ENCODE results near the gene TIGD1.

The TIGD1 gene

GRCh38 chr2:232520489-232520888 lies 29.9 kb downstream of the TIGD1 start:
- H3K9ac ChIP-seq (ENCODE audit: low read length): no peak overlapping the region
- TF ChIP-seq EZH2phosphoT487 (IDR thresholded peaks at IDR 0.05; ENCODE audit: low read depth) (no peak), CTCF (IDR thresholded peaks at IDR 0.05; ENCODE audit: low read depth, low read length) (no peak)
- H3K4me3 ChIP-seq (ENCODE audit: low read length): no peak overlapping the region
- no peaks in the 10 kb centered on the region for H3K27me3 ChIP-seq (ENCODE audit: low read depth, low read length)
- H3K4me2 ChIP-seq (ENCODE audit: low read length): no peak overlapping the region
- no peak overlapping the region for H2AFZ ChIP-seq (ENCODE audit: low read depth, low read length)
- H3K79me2 ChIP-seq (ENCODE audit: low read length): no peaks in the 10 kb centered on the region
- H3K27ac ChIP-seq (ENCODE audit: low read length): no peak overlapping the region
- no peaks in the 10 kb centered on the region for H3K36me3 ChIP-seq (replicated peaks; ENCODE audit: low read depth, low read length)
- H3K9me3 ChIP-seq (ENCODE audit: insufficient read depth, low read length): no peaks in the 10 kb centered on the region
- H3K4me1 ChIP-seq (ENCODE audit: low read length): no peaks in the 10 kb centered on the region
- no peaks in the 10 kb centered on the region for H4K20me1 ChIP-seq (ENCODE audit: insufficient read depth, low read length)

- Histone ChIP-seq H3K4me2 (ENCODE audit: low read length) (no peak within 1 kb of the TSS), H3K4me1 (ENCODE audit: low read length) (no peaks in the 10 kb centered on the region), H3K27me3 (ENCODE audit: low read depth, low read length) (no peaks in the 10 kb centered on the region), H2AFZ (ENCODE audit: low read depth, low read length) (no peak within 1 kb of the TSS), H3K9ac (ENCODE audit: low read length) (no peak within 1 kb of the TSS), H3K9me3 (ENCODE audit: insufficient read depth, low read length) (no peaks in the 10 kb centered on the region), H3K79me2 (ENCODE audit: low read length) (no peaks in the 10 kb centered on the region), H3K4me3 (ENCODE audit: low read length) (no peak within 1 kb of the TSS), H4K20me1 (ENCODE audit: insufficient read depth, low read length) (no peaks in the 10 kb centered on the region), H3K27ac (ENCODE audit: low read length) (no peak within 1 kb of the TSS), H3K36me3 (replicated peaks; ENCODE audit: low read depth, low read length) (no peaks in the 10 kb centered on the region)
- no peak for TF ChIP-seq EZH2phosphoT487 (IDR thresholded peaks at IDR 0.05; ENCODE audit: low read depth)
- no peak for TF ChIP-seq CTCF (IDR thresholded peaks at IDR 0.05; ENCODE audit: low read depth, low read length)
Measured at GRCh38 chr2:232519581-232520438, 30.5 kb downstream of the TIGD1 start, which contains the start of gene PRSS56. Gene PRSS56, plus strand, starts transcription at chr2:232520388. Its CDS starts 211 bp downstream, at chr2:232520599.

- H3K9me3 ChIP-seq (ENCODE audit: insufficient read depth, low read length): no peaks in the 10 kb centered on the region
- H4K20me1 ChIP-seq (ENCODE audit: insufficient read depth, low read length): no peaks in the 10 kb centered on the region
- H3K36me3 ChIP-seq (replicated peaks; ENCODE audit: low read depth, low read length): no peaks in the 10 kb centered on the region
- no peak overlapping the region for H3K4me2 ChIP-seq (ENCODE audit: low read length)
- no peaks in the 10 kb centered on the region for H3K4me1 ChIP-seq (ENCODE audit: low read length)
- no peak overlapping the region for H3K27ac ChIP-seq (ENCODE audit: low read length)
- H3K79me2 ChIP-seq (ENCODE audit: low read length): no peaks in the 10 kb centered on the region
- no peaks in the 10 kb centered on the region for H3K27me3 ChIP-seq (ENCODE audit: low read depth, low read length)
- no peak overlapping the region for H2AFZ ChIP-seq (ENCODE audit: low read depth, low read length)
- TF ChIP-seq EZH2phosphoT487 (IDR thresholded peaks at IDR 0.05; ENCODE audit: low read depth) (no peak), CTCF (IDR thresholded peaks at IDR 0.05; ENCODE audit: low read depth, low read length) (no peak)
- no peak overlapping the region for H3K9ac ChIP-seq (ENCODE audit: low read length)
- H3K4me3 ChIP-seq (ENCODE audit: low read length): no peak overlapping the region
Measured at GRCh38 chr2:232518844-232519243, 31.5 kb downstream of the TIGD1 start.

GRCh38 chr2:232516551-232516950 lies 33.8 kb downstream of the TIGD1 start:
- Histone ChIP-seq H3K79me2 (ENCODE audit: low read length) (no peaks in the 10 kb centered on the region), H3K9me3 (ENCODE audit: insufficient read depth, low read length) (no peaks in the 10 kb centered on the region), H3K9ac (ENCODE audit: low read length) (no peak overlapping the region), H3K27ac (ENCODE audit: low read length) (no peak overlapping the region), H4K20me1 (ENCODE audit: insufficient read depth, low read length) (no peaks in the 10 kb centered on the region), H3K4me1 (ENCODE audit: low read length) (no peaks in the 10 kb centered on the region), H3K36me3 (replicated peaks; ENCODE audit: low read depth, low read length) (no peaks in the 10 kb centered on the region), H2AFZ (ENCODE audit: low read depth, low read length) (no peak overlapping the region), H3K4me3 (ENCODE audit: low read length) (no peak overlapping the region), H3K27me3 (ENCODE audit: low read depth, low read length) (no peaks in the 10 kb centered on the region), H3K4me2 (ENCODE audit: low read length) (no peak overlapping the region)
- TF ChIP-seq EZH2phosphoT487 (IDR thresholded peaks at IDR 0.05; ENCODE audit: low read depth) (no peak), CTCF (IDR thresholded peaks at IDR 0.05; ENCODE audit: low read depth, low read length) (no peak)
